Ramos (cell line): ENCODE results near the gene MRGPRF.

ENCODE experiments used
- in situ Hi-C: fragments of 300-500 bp; cut with MboI; formaldehyde crosslinking; loops from one replicate; pipeline ENCODE4 v1.14.3; 2022; ENCODE audit warnings: low sequenced_read_pairs; ENCODE audit not compliant: unreplicated experiment

The MRGPRF gene

DNA sequence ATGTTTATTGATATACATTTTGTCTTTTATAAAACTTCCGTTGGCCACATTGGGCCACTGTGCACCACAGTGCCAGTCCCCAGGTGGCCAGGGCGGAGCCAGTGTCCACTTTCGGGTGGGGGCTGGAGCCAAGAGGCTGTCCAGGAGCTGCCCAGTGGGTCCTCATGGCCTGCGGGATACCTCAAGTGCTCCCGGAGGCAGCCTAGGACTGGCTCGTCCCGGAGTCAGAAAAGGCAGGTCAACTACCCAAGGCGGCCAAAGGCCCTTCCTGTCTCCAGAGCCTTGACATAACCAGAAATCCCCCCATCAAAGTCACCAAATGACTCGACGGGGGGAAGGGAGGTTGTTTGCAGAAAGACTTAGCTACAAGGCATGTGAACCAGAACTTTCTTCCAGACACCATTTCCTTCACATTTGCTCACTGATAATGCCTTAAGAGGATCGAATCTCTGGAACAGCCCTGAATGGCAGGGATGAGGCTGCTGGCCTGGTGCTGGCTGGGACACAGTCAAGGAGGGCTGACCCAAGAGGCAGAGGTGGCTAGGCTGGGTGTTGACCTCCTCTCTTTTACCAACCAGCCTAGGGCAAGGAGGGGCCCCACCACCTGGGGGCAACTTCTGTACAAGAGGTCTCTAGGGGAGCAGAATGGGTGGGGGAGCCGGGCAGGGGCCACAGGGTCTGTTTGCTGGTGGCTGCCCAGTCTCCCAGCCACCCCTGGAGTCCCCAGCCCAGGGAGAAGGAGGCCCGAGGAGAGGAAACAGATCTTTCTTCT lies 8.4 kb downstream of the MRGPRF start:
- in situ Hi-C loops: no loop called here

DNA sequence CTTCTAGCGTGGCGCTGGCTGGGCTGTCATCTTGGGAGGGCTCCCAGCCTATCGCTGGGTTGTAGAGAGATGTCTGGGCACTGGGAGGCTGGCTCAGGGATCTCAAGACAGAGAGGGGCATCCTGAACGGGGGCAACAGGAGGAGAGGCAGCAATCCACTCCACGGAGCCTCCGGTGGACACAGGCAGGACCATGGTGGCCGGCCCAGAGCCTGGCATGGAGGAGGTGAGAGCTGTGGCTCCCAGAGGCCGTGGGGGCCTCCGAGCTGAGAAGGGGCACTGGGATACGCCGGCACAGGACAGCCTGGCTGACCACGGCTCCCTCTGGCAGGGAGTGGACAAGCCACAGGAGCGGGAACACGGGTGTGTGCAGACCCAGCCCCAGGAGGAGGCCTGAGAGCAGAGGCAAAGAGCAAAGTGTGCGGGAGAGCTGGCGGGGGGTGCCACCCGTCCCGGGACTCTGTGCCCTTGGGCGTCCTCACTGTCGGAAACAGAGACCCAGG lies 9.1 kb downstream of the MRGPRF start:
- in situ Hi-C loops: no loop called here

DNA sequence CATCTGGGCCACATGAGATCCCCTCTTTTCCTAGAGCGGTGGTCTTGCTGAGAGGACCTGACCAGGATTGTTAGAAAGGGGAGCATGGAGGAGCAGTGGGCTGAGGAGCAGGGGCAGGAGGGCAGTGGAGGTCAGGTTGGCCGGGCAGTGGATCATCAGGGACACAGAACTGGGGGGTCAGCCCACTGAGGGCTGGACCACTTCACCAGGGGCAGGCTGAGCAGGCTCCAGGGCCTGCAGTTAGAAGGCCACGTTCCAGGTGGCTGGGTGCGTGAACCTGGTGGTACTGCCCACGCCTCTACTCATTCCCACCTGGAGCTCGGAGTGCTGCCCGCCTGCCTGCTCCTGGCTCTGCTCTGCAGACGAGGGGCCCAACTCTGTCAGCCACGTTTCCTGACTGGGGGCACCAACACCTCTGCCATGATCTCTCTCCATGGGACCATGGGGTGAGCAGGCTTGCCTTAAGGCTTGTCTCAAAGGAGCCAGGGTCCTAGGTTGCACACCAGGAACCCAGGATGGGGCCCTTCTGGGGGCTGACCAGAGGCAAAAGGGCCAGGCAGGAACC lies 9.7 kb downstream of the MRGPRF start:
- in situ Hi-C loops: no loop called here

DNA sequence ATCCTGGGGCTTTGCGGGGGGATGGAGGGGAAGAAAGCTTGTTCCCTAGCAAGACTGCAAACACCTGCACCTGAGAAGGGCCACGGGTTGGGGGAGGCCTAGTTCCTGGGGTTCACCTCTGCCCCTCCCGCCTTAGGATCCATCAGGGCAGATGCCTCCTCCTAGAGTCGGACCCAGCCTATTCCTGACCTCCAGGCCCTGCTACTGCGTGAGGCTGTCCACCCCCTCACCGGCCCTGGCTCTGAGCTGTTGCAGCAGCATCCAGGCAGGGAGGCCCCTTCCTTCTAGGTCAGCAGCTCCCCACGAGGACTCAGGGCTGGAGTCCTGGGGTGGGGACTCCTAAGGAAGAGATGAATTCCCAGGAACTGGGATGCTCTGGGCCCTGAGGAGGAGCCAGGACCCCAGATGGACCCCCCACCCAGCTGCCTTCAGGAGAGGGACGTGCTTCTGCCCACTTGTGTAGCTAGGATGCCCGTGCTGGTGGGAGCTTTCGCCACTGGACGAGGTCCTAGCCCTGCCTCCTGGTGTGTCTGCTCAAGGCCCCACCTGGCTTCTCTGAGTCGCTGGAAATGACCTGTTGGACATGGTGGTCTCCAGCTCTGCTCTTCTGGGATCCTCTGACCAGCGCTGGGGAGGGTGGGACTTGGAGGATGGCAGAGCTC lies 10.3 kb downstream of the MRGPRF start:
- in situ Hi-C loops: no loop called here

DNA sequence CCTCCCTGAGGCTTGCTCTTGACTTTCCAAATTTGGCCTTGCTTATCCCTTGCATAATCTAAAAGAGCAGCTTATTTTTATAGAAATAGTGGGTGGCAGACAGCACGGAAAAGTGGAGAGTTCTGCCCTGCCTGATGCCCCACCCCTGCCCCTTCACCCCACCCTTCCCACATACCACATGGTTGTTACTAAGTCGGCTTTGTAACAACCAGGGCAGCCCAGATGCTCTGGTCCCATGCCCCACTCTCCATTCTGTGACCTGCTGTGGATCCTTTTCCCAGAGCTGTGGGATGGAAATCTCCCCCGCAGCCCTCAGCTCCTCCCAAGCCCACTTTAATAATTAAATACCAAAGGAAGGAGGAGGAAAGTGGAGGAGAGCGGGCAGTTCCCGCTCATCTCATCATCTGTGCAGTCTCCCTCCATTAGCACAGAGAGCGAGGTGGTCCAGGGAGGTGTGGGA lies 10.9 kb downstream of the MRGPRF start:
- in situ Hi-C loops: no loop called here

DNA sequence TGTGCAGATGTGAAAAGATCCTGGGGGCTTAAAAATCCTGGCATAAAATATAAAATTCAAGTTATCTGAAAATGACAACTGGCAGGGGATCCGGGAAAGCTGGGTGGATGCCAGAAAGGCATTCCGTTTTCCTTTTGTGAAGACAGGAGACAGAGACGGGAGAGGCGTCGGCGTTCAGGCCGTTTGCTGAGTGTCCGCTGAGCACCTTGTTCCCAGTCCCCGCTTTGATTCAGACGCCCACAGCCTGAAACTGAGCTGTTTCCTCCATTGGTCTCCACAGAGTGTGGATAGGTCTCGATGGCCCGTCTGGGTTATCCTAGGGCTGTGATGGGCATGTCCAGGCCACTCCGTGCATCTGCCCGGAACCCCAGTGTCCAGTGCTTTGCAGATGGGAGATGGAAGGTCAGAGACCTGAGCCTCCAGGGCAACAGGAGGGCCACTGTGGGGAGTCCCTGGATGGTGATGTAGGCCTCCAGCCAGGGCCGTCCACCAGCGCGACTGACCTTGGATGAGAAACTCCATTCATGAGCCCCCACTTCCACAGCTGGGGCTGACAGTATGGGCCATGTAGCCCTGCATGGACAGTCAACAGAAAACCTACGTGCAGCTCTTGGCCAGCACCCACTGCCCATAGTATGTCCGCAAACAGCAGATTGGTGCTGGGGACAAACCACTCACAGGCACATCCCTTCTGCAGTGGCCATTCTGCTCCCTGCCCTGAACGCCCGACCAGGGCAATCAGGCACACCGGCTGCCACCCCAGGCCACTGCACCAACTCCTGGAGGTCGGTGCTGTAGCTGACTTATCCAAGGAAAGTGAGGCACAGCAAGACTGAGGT lies 11.6 kb downstream of the MRGPRF start:
- in situ Hi-C loops: no loop called here

DNA sequence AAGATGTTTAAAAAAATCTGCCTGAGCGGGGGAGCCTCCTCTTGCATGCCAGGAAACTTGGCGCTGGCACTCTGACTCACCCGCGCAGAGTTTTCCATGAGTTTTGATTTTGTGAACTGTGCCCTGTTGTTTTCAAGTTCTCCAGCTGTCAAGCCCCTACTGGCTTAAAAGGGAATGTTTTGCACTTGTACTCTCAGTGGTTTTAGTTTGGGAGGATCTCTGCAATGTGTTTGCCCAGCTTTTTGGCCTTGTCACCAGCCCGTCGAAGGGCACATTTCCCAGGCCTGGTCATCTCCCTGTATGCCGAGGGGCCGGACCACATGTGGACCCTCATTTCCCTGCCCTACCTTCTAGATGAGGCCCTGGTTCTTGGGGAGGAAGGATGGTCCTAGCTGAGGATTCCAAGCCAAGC lies 12.2 kb downstream of the MRGPRF start:
- in situ Hi-C loops: no loop called here

DNA sequence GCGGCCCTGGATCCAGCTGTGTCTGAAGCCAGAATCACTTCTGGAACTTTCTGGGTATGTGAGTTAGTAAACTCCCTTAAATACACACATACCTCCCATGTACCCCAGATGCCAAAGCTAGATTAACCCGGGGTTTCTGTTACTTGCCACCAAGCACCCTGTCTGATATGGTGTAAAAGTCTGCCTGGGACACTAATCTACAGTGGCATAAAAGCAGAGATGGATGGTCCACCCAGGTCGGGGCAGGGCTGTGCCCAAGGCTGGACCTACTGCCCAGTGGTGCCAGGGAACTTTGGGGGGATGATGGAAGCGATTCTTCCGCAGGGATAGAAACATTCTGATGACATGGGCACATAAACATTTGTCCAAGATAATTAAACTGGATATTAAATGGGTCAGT lies 12.7 kb downstream of the MRGPRF start:
- in situ Hi-C loops: no loop called here

DNA sequence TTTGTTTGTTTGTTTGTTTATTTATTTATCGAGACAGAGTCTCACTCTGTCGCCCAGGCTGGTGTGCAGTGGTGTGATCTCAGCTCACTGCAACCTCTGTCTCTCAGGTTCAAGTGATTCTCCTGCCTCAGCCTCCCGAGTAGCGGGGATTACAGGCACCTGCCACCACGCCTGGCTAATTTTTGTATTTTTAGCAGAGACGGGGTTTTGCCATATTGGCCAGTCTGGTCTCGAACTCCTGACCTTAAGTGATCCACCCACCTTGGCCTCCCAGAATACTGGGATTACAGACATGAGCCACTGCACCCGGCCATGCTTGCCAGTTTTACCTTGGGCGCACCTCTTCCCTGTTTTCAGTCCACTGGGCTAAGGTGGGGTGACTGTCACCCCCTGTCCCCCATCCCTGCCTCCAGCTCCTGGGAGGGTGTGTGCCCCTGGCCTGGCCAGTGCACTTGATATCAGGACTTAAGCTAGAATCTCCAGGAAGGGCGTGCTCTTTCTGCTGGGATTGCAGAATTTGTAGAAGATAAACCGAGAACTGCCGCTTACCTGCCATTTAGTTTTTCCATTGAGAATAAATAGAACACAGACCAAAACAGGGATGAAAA lies 13.2 kb downstream of the MRGPRF start:
- in situ Hi-C loops: loop anchor here (25.0 kb wide), 1 partner anchor 662 kb away; no protein-coding TSS in a partner anchor

DNA sequence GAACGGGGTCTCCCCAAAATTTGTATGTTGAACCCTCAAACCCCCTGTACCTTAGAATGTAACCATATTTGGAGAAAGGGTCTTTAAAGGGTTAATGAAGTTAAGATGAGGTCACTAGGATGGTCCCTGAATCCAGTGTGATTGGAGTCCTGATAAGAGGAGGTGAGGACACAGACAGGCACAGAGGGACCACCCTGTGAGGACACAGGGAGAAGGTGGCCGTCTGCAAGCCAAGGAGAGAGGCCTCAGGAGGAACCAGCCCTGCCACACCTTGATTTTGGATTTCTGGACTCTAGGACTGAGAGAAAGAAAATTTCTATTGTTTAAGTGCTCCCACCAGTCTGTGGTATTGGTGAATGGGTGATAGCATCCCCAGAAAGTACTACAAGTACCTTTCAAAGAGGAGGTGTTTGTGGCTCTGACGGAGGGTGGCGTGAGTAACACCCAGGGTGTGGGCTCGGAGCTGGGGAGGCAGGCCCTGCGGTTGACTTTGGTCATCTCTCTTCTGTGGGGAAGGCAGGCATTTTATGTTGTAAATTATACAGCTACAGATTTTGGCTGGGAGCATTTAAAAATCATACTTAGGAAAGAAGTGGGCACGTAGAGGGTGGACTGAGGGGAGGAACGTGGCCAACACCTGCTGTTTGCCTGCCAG lies 13.8 kb downstream of the MRGPRF start:
- in situ Hi-C loops: loop anchor here (25.0 kb wide), 1 partner anchor 663 kb away; no protein-coding TSS in a partner anchor

DNA sequence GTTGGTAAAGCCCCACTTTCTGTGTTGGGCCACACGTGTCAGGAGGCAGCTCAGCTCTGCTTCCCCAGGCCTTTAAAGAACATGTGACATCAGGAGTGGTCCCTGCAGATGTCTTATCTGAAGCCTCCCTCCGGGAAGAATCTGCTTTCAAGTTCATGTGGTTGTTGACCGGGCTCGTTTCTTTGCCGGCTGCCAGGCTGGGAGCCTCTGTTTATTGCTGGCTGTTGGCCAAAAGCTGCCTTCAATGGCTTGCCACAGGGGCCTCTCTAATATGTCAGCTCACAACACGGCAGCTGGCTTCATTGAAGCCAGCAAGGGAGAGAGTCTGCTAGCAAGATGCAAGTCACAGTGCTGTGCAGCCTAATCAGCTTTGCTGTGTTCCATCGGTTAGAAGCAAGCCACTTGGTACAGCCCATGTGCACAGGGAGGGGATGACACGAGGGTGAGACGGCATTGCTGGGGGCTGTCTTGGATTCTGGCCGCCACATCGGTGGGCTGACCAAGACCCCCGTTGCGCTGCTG lies 14.6 kb downstream of the MRGPRF start:
- in situ Hi-C loops: loop anchor here (25.0 kb wide), 1 partner anchor 664 kb away; no protein-coding TSS in a partner anchor

DNA sequence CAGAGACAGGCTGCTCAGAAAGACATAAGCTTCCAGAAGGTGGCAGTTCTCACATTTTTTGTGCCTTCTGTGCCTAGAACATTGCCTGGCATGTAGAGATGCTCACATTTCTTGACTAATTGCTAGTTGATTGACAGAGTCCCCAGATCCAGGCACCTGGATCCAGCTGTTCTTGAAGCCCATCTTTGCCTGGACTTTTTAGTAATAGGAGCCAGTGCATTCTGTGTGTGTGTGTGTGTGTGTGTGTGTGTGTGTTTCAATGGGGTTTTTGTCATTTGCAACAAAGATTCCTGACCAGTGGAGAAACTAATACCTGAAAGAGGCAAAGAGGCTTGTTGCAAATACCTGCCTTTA lies 15.1 kb downstream of the MRGPRF start:
- in situ Hi-C loops: loop anchor here (25.0 kb wide), 1 partner anchor 664 kb away; no protein-coding TSS in a partner anchor

DNA sequence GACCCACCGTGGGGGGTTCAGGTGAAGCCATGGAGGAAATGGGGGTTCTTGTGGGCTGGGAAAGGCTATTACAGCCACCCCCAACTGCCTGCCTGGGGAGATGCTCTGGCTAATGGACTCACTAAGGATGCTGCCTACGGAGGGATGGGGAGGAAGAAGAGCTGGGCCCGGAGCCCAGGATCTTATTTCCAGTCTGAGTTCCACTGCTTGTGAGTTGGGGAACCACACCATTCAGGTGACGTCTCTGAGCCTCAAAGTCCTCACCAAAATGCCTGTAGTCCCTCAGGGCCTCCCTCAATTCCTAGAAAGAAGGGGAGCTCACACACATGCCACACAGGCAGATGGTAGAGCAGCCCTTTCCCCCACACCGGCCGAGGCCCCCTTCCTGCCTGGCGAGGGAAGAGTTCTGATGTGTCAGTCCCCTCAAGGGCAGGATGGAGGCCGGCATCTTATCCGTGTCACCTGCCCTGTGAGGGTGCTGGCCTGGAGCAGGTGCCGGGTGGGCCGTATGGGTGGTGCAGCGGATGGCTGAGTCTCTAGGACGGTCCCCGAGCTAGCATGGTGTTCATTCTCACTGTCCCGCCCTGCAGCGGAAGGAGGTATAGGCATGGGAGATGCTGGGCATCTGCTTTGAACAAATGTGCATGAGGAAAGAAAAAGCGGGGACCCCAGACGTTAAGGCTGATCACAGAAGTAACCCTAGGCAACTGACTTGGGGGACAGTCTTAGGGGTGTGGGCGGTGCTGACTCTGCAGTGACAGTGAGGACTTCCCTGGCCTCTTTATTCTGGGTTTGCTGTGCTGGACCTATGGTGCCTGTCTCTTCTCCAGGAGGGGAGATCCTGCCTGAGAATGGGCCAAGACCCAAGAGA lies 15.7 kb downstream of the MRGPRF start:
- in situ Hi-C loops: loop anchor here (25.0 kb wide), 1 partner anchor 665 kb away; no protein-coding TSS in a partner anchor

DNA sequence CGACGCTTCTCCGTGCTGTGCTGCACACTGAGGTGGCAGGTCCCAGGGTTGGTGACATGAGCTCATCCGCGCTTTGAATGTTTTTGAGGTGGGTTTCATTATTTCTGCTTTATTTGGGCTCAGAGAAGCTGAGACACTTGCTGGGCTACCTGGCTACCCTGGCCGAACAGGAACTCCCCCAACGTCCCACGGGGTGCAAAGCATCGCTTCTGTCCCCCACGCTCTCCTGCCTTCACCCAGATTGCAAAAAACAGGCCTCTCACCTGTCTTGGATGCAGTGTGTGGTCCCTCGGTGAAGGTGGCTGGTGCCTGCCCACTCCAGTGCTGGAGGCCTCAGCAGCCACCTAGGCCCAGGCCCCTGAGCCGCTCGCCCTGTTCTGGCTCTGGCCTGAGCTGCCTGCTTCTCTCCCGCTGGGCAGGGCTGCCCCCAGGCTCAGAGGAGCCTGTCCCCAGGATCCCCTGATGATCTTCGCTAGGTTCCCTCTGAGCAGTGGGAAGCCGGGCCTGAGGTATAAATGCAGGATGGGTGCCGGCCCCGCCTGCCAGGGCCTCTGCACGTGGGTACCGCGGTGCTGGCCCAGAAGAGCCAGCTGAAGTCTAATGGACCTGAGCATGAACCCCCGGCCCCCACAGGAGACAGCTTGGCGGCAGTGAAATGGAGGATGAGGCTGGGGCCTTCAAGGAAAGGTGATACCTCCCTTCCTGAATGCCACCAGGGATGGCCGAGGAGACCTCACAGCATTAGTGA lies 16.5 kb downstream of the MRGPRF start:
- in situ Hi-C loops: loop anchor here (25.0 kb wide), 1 partner anchor 666 kb away; no protein-coding TSS in a partner anchor

DNA sequence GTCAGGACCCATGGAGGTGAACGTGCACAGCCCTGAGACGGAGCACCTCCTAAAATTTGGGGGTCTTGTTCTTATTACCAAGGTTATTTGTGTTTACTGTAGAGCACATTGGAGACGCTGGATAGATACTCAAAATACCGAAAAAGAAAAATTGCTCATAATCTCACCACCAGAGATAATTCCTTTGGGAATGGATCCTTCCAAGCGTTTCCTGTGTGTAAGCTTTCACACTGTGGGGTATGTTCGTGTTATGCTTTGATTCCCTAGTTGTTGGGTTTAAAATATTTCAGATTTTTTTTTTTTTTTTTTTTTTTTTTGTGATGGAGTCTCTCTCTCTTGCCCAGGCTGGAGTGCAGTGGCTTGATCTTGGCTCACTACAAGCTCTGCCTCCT lies 18.2 kb downstream of the MRGPRF start:
- in situ Hi-C loops: loop anchor here (25.0 kb wide), 1 partner anchor 667 kb away; no protein-coding TSS in a partner anchor

DNA sequence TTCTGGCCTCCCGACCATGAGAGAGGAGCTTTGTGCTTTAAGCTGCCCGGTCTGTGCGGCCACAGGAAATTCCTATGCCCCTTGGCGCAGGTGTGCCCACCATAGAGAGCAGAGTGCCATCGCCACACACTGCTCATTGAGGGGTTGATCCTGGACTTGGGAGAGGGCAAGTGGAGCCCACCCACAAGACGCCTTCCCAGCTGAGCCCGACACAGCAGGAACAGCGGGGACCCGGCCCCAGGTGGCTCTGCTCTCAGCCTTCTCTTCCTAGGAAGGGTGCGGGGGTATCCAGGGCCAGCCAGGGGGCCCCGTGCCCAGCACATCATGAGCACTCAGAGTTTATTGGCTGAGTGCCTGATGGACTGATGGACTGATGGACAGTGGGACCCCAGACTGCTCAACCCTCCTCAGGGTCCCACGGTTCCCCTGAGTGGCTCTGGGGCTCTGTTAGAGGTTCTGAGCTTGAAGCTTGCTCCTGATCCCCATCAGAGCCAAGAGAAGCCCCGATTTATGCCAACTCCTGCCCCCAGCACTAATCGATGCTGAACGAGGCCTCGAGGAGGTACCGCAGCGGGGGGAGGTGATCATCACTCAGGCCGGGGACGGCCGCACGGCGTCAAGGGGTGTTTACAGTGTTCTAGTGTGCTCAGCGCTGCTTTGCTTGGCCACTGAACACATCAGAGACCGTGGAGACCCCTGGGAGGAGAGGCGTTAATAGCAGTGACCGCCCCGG lies 18.7 kb downstream of the MRGPRF start:
- in situ Hi-C loops: loop anchor here (25.0 kb wide), 1 partner anchor 668 kb away; no protein-coding TSS in a partner anchor
